ENCODE measurements around the gene DPYSL4.

The DPYSL4 gene

GRCh38 chr10:132166216-132166950 is 20.4 kb upstream of the DPYSL4 start:
- H3K4me1 ChIP-seq (ENCODE audit: control insufficient read depth, insufficient read depth, low read length, poor library complexity, severe bottlenecking), result no peaks in the 10 kb centered on the region
- no peaks in the 10 kb centered on the region for H3K9me3 ChIP-seq (ENCODE audit: control insufficient read depth, low read length)
- 89 to 97% methylated on average over 21 to 22 of the region's 23 CpGs for WGBS, 2 experiments (ENCODE audit: insufficient coverage in 2 of 2)
- H3K36me3 ChIP-seq (ENCODE audit: control insufficient read depth, insufficient read depth, low read length), result no peaks in the 10 kb centered on the region
- H3K4me3 ChIP-seq (ENCODE audit: extremely low read depth, insufficient read depth, low read length, poor library complexity, severe bottlenecking), result no peak overlapping the region
- H3K27ac ChIP-seq (ENCODE audit: low read depth, low read length, severe bottlenecking), result no peak overlapping the region

DNA sequence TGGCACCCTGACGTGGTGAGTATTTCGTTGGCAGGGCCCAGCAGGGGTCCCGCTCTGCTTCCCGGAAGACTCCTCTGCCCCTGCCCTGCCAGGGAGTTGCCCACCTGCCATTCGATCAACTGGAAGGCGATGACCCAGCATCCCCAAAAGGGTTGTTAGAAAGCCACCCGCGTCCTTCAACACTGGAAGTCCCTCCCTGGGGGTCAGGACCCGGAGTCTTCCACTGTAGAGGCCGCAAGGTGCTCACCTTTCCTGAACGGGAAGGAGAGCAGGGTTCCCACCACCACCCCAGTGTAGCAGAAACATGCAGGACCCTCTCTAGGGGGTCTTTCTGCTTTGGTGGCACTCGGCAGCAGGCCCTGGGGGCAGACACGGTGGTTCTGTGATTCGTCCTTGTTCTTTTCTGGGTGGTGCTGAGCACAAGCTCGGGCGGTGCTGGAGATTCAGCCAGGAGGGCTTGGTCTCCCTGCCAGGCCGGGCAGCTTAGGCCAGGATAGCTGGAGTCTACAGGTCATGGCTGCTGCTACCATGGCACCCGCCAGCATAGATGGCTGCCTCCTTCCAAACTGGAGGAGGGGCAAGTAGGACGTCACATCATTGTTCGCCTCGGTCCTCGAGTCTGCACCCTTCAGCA is 19.6 kb upstream of the DPYSL4 start:
- Histone ChIP-seq H3K4me3 (ENCODE audit: extremely low read depth, insufficient read depth, low read length, poor library complexity, severe bottlenecking) (no peak overlapping the region), H3K36me3 (ENCODE audit: control insufficient read depth, insufficient read depth, low read length) (no peaks in the 10 kb centered on the region), H3K9me3 (ENCODE audit: control insufficient read depth, low read length) (no peaks in the 10 kb centered on the region)

GRCh38 chr10:132167976-132168375 is 18.8 kb upstream of the DPYSL4 start:
- 86 to 87% methylated on average over 15 to 17 of the region's 17 CpGs for WGBS, 2 experiments (ENCODE audit: insufficient coverage in 2 of 2)
- Histone ChIP-seq H3K36me3 (ENCODE audit: control insufficient read depth, insufficient read depth, low read length) (no peaks in the 10 kb centered on the region), H3K9me3 (ENCODE audit: control insufficient read depth, low read length) (no peaks in the 10 kb centered on the region), H3K4me3 (ENCODE audit: extremely low read depth, insufficient read depth, low read length, poor library complexity, severe bottlenecking) (no peak overlapping the region), H3K4me1 (ENCODE audit: control insufficient read depth, insufficient read depth, low read length, poor library complexity, severe bottlenecking) (no peaks in the 10 kb centered on the region), H3K27ac (ENCODE audit: low read depth, low read length, severe bottlenecking) (no peak overlapping the region)

More for the DNA sequence above, 19.6 kb upstream of the DPYSL4 start:
- Histone ChIP-seq H3K4me1 (ENCODE audit: control insufficient read depth, insufficient read depth, low read length, poor library complexity, severe bottlenecking) (no peaks in the 10 kb centered on the region), H3K27ac (ENCODE audit: low read depth, low read length, severe bottlenecking) (no peak overlapping the region)
- 88 to 90% methylated on average over 16 to 22 of the region's 22 CpGs for WGBS, 2 experiments (ENCODE audit: insufficient coverage in 2 of 2)

GRCh38 chr10:132168571-132169030 is 18.1 kb upstream of the DPYSL4 start:
- Histone ChIP-seq H3K27ac (ENCODE audit: low read depth, low read length, severe bottlenecking) (no peak overlapping the region), H3K4me1 (ENCODE audit: control insufficient read depth, insufficient read depth, low read length, poor library complexity, severe bottlenecking) (no peaks in the 10 kb centered on the region), H3K9me3 (ENCODE audit: control insufficient read depth, low read length) (no peaks in the 10 kb centered on the region), H3K36me3 (ENCODE audit: control insufficient read depth, insufficient read depth, low read length) (no peaks in the 10 kb centered on the region), H3K4me3 (ENCODE audit: extremely low read depth, insufficient read depth, low read length, poor library complexity, severe bottlenecking) (no peak overlapping the region)
- WGBS, 2 experiments (ENCODE audit: insufficient coverage in 2 of 2), result 82 to 84% methylated on average over 20 to 26 of the region's 28 CpGs

DNA sequence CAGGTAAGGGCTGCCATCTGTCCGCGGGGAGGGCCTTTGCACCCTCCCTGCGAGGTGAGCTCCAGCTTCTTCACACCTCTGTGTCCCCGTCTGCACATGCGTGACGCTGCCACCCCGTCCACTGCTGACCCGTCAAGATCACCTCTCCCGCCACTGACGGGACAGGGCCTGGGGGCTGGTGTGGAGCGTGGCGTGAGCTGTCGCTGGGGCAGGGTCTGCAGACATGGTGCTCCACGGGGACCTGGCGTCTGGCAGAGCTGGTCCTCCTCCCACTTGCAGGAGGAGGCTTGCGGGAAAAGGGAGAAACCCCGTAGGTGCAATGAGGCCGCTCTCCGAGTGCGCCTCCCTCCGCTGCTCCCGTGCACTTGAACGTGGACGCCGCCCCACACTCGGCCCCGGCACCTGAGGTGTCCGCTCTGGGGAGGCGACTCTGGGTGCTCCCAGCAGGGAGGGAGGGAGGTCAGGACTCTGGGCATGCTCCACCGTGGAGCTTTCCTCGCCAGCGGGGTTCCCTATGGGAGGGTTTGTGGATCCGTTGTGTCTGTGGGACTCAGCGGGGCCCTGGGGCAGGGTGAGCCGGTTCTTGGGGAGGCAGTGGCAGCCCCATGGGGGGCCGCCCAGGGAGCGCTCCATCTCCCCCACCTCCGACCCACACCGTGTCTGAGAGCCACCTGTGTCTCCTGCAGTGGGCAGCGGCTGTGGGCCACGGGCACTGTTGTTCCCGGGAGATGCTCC is 17.6 kb upstream of the DPYSL4 start:
- Histone ChIP-seq H3K4me3 (ENCODE audit: extremely low read depth, insufficient read depth, low read length, poor library complexity, severe bottlenecking) (no peak overlapping the region), H3K27ac (ENCODE audit: low read depth, low read length, severe bottlenecking) (no peak overlapping the region), H3K4me1 (ENCODE audit: control insufficient read depth, insufficient read depth, low read length, poor library complexity, severe bottlenecking) (no peaks in the 10 kb centered on the region), H3K9me3 (ENCODE audit: control insufficient read depth, low read length) (no peaks in the 10 kb centered on the region), H3K36me3 (ENCODE audit: control insufficient read depth, insufficient read depth, low read length) (no peaks in the 10 kb centered on the region)
- WGBS, 2 experiments (ENCODE audit: insufficient coverage in 2 of 2), result 94 to 96% methylated on average over 29 to 33 of the region's 42 CpGs

DNA sequence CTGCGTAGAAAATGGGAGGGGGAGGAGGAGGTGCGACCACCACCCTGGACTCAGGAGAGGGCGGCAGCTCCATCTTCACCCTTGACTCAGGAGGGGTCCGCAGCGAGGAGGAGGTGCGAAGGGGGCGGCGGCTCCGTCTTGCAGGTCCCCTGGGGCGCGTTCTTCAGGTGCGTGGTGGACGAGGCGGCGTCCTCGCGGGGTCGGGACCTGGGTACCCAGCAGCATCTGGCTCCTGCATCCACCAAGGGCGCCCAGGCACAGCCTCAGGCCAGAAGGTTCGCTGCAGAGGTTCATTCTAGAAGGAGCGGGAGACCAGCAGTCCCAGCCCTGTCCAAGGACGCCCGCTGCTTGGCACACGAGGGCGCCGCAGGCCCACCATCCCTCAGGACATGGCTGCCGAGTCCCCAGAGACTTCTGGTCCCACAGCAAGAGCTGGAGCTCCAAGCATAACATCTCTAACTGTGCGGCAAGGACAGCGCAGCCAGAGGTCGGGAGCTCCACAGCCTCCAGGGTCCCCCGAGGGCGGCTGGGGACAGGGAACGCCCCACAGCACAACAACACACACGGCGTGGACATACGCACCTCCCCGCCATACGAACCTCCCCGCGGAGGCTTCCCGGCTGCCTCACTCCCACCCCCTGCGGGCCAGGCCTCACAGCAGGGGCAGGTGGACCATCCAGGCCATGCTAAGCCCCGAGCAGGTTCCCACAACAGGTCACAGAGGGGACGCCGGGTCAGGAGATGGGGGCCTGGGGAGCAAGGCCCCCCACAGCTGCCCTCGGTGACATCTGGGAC is 16.8 kb upstream of the DPYSL4 start:
- Histone ChIP-seq H3K27ac (ENCODE audit: low read depth, low read length, severe bottlenecking) (no peak overlapping the region), H3K36me3 (ENCODE audit: control insufficient read depth, insufficient read depth, low read length) (no peaks in the 10 kb centered on the region)
- WGBS, 2 experiments (ENCODE audit: insufficient coverage in 2 of 2), result 91 to 92% methylated on average over 33 to 40 of the region's 46 CpGs

GRCh38 chr10:132170561-132171361 is 16.0 kb upstream of the DPYSL4 start:
- WGBS, 2 experiments (ENCODE audit: insufficient coverage in 2 of 2), result 81 to 87% methylated on average over 34 to 36 of the region's 36 CpGs

More for the DNA sequence above, 16.8 kb upstream of the DPYSL4 start:
- Histone ChIP-seq H3K4me1 (ENCODE audit: control insufficient read depth, insufficient read depth, low read length, poor library complexity, severe bottlenecking) (no peaks in the 10 kb centered on the region), H3K9me3 (ENCODE audit: control insufficient read depth, low read length) (no peaks in the 10 kb centered on the region), H3K4me3 (ENCODE audit: extremely low read depth, insufficient read depth, low read length, poor library complexity, severe bottlenecking) (no peak overlapping the region)

GRCh38 chr10:132172091-132173066 is 14.4 kb upstream of the DPYSL4 start:
- Histone ChIP-seq H3K4me1 (ENCODE audit: control insufficient read depth, insufficient read depth, low read length, poor library complexity, severe bottlenecking) (no peaks in the 10 kb centered on the region), H3K4me3 (ENCODE audit: extremely low read depth, insufficient read depth, low read length, poor library complexity, severe bottlenecking) (no peak overlapping the region), H3K9me3 (ENCODE audit: control insufficient read depth, low read length) (no peaks in the 10 kb centered on the region), H3K27ac (ENCODE audit: low read depth, low read length, severe bottlenecking) (no peak overlapping the region), H3K36me3 (ENCODE audit: control insufficient read depth, insufficient read depth, low read length) (no peaks in the 10 kb centered on the region)
- 66 to 72% methylated on average over 22 to 25 of the region's 26 CpGs for WGBS, 2 experiments (ENCODE audit: insufficient coverage in 2 of 2)

More at GRCh38 chr10:132170561-132171361, 16.0 kb upstream of the DPYSL4 start:
- Histone ChIP-seq H3K36me3 (ENCODE audit: control insufficient read depth, insufficient read depth, low read length) (no peaks in the 10 kb centered on the region), H3K9me3 (ENCODE audit: control insufficient read depth, low read length) (no peaks in the 10 kb centered on the region), H3K4me3 (ENCODE audit: extremely low read depth, insufficient read depth, low read length, poor library complexity, severe bottlenecking) (no peak overlapping the region), H3K27ac (ENCODE audit: low read depth, low read length, severe bottlenecking) (no peak overlapping the region), H3K4me1 (ENCODE audit: control insufficient read depth, insufficient read depth, low read length, poor library complexity, severe bottlenecking) (no peaks in the 10 kb centered on the region)

DNA sequence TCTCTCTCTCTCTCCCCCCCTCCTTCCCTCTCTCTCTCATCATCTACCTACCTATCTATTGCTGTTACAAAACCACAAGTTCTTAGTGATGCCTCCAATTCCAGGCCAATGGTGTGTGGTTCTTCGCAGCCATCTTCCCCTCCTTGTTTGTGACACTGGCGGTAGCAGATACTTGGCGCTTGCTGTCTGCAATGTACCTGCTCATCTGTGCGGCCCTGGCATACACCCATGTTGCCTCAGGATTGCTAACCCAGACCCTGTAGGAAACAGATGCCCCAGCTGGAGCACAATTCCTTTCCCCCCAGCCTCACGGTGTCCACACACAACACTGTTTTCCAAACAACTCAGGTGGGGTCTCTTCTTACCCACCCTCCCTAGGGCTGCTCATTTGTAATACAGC is 13.6 kb upstream of the DPYSL4 start:
- Histone ChIP-seq H3K27ac (ENCODE audit: low read depth, low read length, severe bottlenecking) (no peak overlapping the region), H3K36me3 (ENCODE audit: control insufficient read depth, insufficient read depth, low read length) (no peaks in the 10 kb centered on the region), H3K9me3 (ENCODE audit: control insufficient read depth, low read length) (no peaks in the 10 kb centered on the region), H3K4me1 (ENCODE audit: control insufficient read depth, insufficient read depth, low read length, poor library complexity, severe bottlenecking) (no peaks in the 10 kb centered on the region), H3K4me3 (ENCODE audit: extremely low read depth, insufficient read depth, low read length, poor library complexity, severe bottlenecking) (no peak overlapping the region)
- WGBS, 2 experiments (ENCODE audit: insufficient coverage in 2 of 2), result 92 to 96% methylated on average over 5 of the region's 5 CpGs
